Left lung (tissue), 10 donors: ENCODE data around the gene DLGAP1. TPM values are rescaled to one million over a fixed set of nuclear protein-coding genes. Genes with fewer than 3 reads are reported as not detected.

ENCODE experiments used
- ATAC-seq: fragments of 200-7000 bp; cut with Tn5 transposase; one replicate; pipeline ENCODE4 v1.9.1; 2020; ENCODE audit warnings: moderate library complexity
- DNase-seq, 4 donors: peaks; one replicate each; pipeline ENCODE4 v3.0.0-alpha.2; 2013 to 2020
- H3K27ac ChIP-seq, 2 donors: fragments of 200-600 bp; sonication (generic) in 1 of 2; one replicate each; pipeline versions ENCODE4 v1.5.0 to v1.8.0; 2020 to 2021
- H3K27me3 ChIP-seq, 2 donors: fragments of 200-600 bp; sonication (generic) in 1 of 2; one replicate each; pipeline versions ENCODE4 v1.5.0 to v1.8.0; 2020 to 2021
- H3K36me3 ChIP-seq, 2 donors: fragments of 200-600 bp; sonication (generic) in 1 of 2; one replicate each; pipeline versions ENCODE4 v1.5.0 to v1.8.0; 2020 to 2021
- H3K4me1 ChIP-seq, 2 donors: fragments of 200-600 bp; one replicate each; pipeline ENCODE4 v1.8.0; 2021
- H3K4me3 ChIP-seq, 2 donors: fragments of 200-600 bp; sonication (generic) in 1 of 2; one replicate each; pipeline versions ENCODE4 v1.5.0 to v1.8.0; 2020 to 2021; ENCODE audit warnings: mild to moderate bottlenecking in 1 of 2
- H3K9me3 ChIP-seq, 2 donors: fragments of 200-600 bp; sonication (generic) in 1 of 2; one replicate each; pipeline versions ENCODE4 v1.5.0 to v1.8.0; 2020 to 2021
- intact Hi-C, 2 donors: fragments of 100-400 bp; cut with DNase I; formaldehyde crosslinking; loops; one replicate each; pipeline versions ENCODE4 v1.11.2 to v1.14.2; 2022
- polyA plus RNA-seq, 6 donors: library from polyadenylated mRNA; unstranded; fragments of 120-200 nt; gene quantifications; one replicate each; pipeline ENCODE4 v1.2.1, GENCODE V29; 2013; ENCODE audit not compliant: insufficient read length in 6 of 6
- total RNA-seq, 2 donors: library from RNA; stranded (reverse); fragmentation: NEBNext Ultra II Directional; extraction: Animal tissue kit (Norgen Biotek cat#: 25700); gene quantifications; one replicate each; pipeline ENCODE4 v1.2.1, GENCODE V29; 2021
- TF ChIP-seq, protein P1 (sequence below), 2 donors: fragments of 200-600 bp; sonication (generic) in 1 of 2; IDR thresholded peaks; one replicate each; pipeline versions ENCODE4 v1.5.0 to v1.8.0; 2021; ENCODE audit warnings: antibody characterized with exemption in 2 of 2
- donor health status: DM: no; HTN: yes; CAD: no.
- donor health status: DM: no; HTN: no; CAD: no.

Gene DLGAP1
- total and polyA plus RNA-seq, 8 donors, result 1.6 to 4.0 (median 2.1) TPM

DNA sequence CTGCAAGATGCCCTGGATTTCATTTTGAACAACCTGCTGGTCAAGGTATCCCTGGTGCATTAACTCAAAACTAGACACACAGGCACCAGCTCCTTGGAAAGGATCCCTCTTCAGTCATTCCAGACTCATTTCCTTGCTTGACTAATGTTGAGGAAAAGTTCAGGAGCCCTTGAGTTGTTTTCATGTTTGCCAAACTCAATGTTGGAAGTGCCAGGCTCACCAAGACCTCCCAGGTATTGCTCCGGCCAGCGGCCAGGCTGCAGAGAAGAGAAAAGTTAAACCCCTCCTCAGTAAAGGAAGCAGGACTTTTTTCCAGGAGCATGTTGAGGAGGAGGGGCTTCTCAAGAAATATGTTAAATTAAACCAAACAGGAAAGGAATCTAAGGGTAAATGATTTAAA, 962.4 kb downstream of the DLGAP1 start:
- TF ChIP-seq, protein P1, sequence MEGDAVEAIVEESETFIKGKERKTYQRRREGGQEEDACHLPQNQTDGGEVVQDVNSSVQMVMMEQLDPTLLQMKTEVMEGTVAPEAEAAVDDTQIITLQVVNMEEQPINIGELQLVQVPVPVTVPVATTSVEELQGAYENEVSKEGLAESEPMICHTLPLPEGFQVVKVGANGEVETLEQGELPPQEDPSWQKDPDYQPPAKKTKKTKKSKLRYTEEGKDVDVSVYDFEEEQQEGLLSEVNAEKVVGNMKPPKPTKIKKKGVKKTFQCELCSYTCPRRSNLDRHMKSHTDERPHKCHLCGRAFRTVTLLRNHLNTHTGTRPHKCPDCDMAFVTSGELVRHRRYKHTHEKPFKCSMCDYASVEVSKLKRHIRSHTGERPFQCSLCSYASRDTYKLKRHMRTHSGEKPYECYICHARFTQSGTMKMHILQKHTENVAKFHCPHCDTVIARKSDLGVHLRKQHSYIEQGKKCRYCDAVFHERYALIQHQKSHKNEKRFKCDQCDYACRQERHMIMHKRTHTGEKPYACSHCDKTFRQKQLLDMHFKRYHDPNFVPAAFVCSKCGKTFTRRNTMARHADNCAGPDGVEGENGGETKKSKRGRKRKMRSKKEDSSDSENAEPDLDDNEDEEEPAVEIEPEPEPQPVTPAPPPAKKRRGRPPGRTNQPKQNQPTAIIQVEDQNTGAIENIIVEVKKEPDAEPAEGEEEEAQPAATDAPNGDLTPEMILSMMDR (IDR thresholded peaks at IDR 0.05), result no peak
- H3K36me3 ChIP-seq, result no peaks in the 10 kb centered on the region
- no peaks in the 10 kb centered on the region for H3K9me3 ChIP-seq
- peaks cover 0 to 2% of the 10 kb centered on the region in 2 donors for H3K27me3 ChIP-seq
- DNase-seq, result no peak
- no peak overlapping the region for H3K27ac ChIP-seq
- no peak for ATAC-seq
- no peaks in the 10 kb centered on the region for H3K4me1 ChIP-seq
- no peak overlapping the region for H3K4me3 ChIP-seq
- intact Hi-C loops, result no loop called here

DNA sequence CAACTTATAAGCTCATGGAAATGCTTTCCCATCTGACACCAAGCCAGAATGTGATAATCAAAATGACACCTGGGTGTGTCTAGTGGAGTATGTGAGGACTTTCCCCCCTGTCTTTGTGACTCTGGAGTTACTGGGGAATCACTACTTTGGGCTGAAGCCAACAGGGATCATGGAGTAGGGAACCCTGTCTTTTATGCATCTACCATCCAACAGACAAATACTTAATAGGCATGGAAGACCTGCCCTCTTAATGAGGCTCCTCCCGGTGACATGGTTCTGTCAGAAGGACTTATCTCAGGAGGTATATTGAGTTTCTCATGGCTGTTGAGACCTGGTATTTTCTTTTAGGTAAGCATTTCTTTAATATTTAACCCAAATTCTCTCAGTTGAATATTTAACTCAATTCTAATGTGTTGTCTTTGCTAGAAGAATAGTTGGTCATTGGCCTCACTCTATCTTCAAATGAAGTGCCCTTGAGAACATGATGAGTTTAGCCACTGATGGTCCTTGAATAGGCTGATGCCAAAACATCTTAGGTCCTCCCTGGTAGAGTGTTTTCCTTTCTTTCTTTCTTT, 963.0 kb downstream of the DLGAP1 start:
- Histone ChIP-seq H3K27me3 (no peaks in the 10 kb centered on the region), H3K36me3 (no peaks in the 10 kb centered on the region), H3K27ac (no peak overlapping the region), H3K4me3 (no peak overlapping the region), H3K4me1 (no peaks in the 10 kb centered on the region), H3K9me3 (no peaks in the 10 kb centered on the region)
- ATAC-seq, result no peak
- DNase-seq, result no peak
- intact Hi-C loops, result no loop called here
- TF ChIP-seq, protein P1 (IDR thresholded peaks at IDR 0.05), result no peak

DNA sequence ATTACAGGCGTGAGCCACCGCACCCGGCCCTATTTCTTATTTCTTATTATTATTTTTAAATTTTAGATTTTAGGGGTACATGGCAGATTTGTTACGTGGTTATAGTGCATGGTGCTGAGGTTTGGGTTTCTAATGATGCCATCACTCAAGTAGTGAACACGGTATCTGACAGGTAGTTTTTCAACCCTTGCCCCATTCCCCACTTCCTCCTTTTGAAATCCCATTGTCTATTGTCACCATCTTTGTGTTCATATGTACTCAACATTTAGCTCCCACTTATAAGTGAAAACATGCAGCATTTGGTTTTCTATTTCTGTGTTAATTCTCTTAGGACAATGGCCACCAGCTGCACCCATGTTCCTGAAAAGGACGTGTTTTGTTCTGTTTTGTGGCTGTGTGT, 965.6 kb downstream of the DLGAP1 start:
- no peaks in the 10 kb centered on the region for H3K9me3 ChIP-seq
- TF ChIP-seq, protein P1 (IDR thresholded peaks at IDR 0.05), result no peak
- H3K36me3 ChIP-seq, result no peaks in the 10 kb centered on the region
- H3K4me1 ChIP-seq, result no peaks in the 10 kb centered on the region
- intact Hi-C loops, result no loop called here
- no peak overlapping the region for H3K4me3 ChIP-seq
- H3K27ac ChIP-seq, result no peak overlapping the region
- no peak for ATAC-seq
- no peaks in the 10 kb centered on the region for H3K27me3 ChIP-seq
- DNase-seq, result no peak

DNA sequence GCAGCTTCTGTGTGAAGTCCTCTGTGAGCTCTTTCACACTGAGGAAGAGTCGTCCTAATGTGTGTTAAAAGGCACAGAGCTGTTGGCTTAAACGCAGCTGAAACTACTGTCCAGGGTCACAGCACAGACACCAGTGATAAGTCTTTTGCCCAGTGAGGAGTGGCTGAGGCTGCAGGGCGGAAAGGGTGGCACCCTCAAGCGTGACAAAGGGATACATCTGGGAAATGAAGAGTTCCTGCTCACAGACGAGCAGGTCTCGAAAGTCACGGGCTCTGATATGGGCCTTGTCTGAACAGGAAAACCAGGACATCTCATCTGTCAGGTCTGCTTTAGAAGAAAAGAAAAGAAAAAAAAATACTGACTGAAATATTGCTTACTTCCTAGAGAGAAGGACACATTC, 968.6 kb downstream of the DLGAP1 start:
- Histone ChIP-seq H3K36me3 (no peaks in the 10 kb centered on the region), H3K9me3 (no peaks in the 10 kb centered on the region), H3K27ac (no peak overlapping the region), H3K4me1 (no peaks in the 10 kb centered on the region), H3K27me3 (no peaks in the 10 kb centered on the region), H3K4me3 (no peak overlapping the region)
- TF ChIP-seq, protein P1 (IDR thresholded peaks at IDR 0.05), result no peak
- no peak for ATAC-seq
- DNase-seq, result no peak
- intact Hi-C loops, result no loop called here

DNA sequence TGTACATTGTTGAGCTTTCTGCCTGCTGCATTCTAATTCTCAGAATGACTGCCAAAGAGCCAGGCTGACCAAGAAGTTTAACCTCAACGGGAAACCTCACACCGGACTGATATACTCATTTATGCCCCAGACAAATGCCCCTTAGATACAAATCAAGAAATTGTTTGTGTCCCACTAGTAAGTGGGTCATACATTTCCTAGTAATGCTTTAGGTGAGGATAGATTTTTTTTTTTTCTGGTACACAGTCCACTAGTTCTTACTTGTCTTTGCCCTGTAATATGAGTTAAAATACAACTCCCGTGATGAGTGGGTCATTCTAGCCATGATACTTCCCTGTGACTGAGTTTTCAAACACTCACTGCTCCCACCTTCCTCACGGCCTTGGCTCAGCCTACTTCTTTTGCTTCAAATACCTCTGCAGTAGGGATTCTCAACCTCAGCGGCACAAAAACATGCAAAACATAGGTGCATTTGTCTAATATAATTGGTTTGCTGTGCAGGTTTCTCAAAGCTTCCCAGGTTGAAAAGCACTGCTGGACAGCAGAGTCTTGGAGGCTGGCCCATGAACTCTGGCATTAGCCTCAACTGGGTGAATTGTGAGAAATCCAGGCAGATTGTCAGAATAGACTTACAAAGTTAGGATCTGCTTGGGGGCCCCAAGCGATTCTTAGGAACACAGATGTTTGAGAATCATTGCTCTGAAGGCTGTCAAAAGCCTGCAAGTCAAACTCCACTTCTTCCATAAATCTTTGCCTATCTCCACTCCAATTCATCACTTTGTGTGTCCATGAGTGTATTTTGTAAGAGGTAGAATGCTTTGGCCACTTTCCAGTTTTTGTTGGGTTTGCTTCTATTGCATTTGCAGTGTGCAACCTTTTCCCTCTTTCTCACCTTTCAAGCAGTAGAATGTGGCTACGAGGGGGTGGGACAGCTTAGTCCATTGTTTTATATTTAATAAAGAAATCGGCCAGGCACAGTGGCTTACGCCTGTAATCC, 969.7 kb downstream of the DLGAP1 start:
- ATAC-seq (peak; percentile 34), DNase-seq (no peak)
- no peak overlapping the region for H3K4me3 ChIP-seq
- H3K4me1 ChIP-seq, result no peaks in the 10 kb centered on the region
- no peaks in the 10 kb centered on the region for H3K27me3 ChIP-seq
- intact Hi-C loops, result no loop called here
- no peaks in the 10 kb centered on the region for H3K36me3 ChIP-seq
- no peak overlapping the region for H3K27ac ChIP-seq
- TF ChIP-seq, protein P1 (IDR thresholded peaks at IDR 0.05), result no peak
- H3K9me3 ChIP-seq, result no peaks in the 10 kb centered on the region
